Measurements from ENCODE around the gene BDH1.

- TF ChIP-seq ZNF274 (IDR thresholded peaks at IDR 0.05; ENCODE audit: low read depth, low read length) (no peak), YY1 (IDR thresholded peaks at IDR 0.05; ENCODE audit: insufficient read depth, insufficient read length) (no peak)
These were observed at the start of gene BDH1 for GRCh38 chr3:197555281-197556261.

Measured in NT2/D1 (cell line).